Measurements from ENCODE around the gene FAM168B.
"Not testable (repeated sequence)": the region's sequence is repeated elsewhere in the genome, so short reads cannot be mapped to it uniquely, and the experiment has no call there.

FAM168B gene

GRCh38 chr2:131105156-131105949 lies 12.1 kb upstream of the FAM168B start, which contains the start of gene PLEKHB2:
Gene PLEKHB2, plus strand, starts transcription at chr2:131105336. Its CDS starts 15,606 bp downstream, at chr2:131120942.
- DNase-seq (ENCODE audit: insufficient read length, low spot score) = peak; percentile 86
- FAIRE-seq = peak; percentile 97
- TF ChIP-seq POU2F2 (IDR thresholded peaks at IDR 0.05; ENCODE audit: low read depth, low read length) = no peak
- peak; percentile 91 for TF ChIP-seq POLR2A (IDR thresholded peaks at IDR 0.05; ENCODE audit: low read depth, low read length)
- TF ChIP-seq PAX5 (IDR thresholded peaks at IDR 0.05; ENCODE audit: insufficient read depth, low read length, severe bottlenecking) = no peak
- TF ChIP-seq POLR2AphosphoS5 (IDR thresholded peaks at IDR 0.05; ENCODE audit: low read depth, low read length) = peak; percentile 92
- no peak for TF ChIP-seq SPI1 (IDR thresholded peaks at IDR 0.05; ENCODE audit: low read depth, low read length)
- TF ChIP-seq TAF1 (IDR thresholded peaks at IDR 0.05; ENCODE audit: low read depth, low read length) = peak; percentile 81

DNA sequence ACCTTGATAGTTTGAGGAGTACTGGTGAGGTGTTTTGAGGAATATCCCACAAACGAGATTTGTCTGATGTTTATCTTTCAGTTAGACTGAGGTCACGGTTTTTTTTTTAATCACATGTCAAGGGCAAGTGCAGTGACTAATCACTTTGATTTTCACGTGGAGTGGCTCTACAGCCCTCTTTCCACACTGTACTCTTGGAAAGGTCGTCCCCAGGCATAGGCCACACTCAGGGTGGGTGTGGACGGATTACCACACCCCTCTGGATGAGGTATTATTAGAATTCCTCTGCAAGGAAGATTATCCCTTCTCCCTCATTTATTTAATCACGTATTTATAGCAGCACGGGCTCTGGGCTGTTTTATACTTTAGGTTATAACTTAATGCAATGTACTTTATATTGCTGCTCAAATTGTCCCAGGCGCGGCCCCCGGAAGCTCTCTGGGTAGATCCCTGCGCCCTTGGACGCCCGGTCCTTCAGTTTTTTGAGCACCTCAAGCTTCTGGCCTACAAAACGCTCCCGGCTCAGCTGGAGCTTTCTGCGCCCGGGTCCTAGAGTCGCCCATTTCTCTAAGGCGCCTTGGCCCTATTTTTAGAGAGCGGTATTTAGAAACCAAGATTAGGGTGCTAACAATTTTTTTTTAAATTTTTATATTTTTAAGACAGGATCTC lies 11.4 kb upstream of the FAM168B start:
- FAIRE-seq (no peak), DNase-seq (ENCODE audit: insufficient read length, low spot score) (peak; percentile 54)
- TF ChIP-seq POLR2A (IDR thresholded peaks at IDR 0.05; ENCODE audit: low read depth, low read length) = peak; percentile 29; the same call in 1 of the 2 replicates
- no peak for TF ChIP-seq TAF1 (IDR thresholded peaks at IDR 0.05; ENCODE audit: low read depth, low read length)

DNA sequence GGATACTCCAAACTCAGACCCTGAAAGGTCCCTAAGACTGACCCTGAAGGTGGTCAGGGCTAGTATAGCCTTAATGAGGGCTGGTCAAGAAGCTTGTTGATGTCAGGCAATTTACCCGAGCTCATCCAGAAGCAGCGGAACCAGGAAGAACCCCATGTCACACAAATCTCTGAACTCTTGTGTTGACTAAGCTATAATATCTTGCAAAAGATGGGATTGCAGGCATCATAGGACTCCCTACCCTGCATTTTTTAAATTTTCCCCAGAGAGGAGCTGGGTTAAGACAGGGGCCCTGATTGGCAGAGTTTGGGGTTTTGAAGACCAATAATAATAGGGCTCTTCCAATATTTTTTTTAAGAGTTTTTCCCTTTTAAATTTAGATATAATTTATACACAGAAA lies 9.9 kb upstream of the FAM168B start:
- DNase-seq (ENCODE audit: insufficient read length, low spot score) (no peak), FAIRE-seq (no peak)
- no peak for TF ChIP-seq SPI1 (IDR thresholded peaks at IDR 0.05; ENCODE audit: low read depth, low read length)
- no peak for TF ChIP-seq PAX5 (IDR thresholded peaks at IDR 0.05; ENCODE audit: insufficient read depth, low read length, severe bottlenecking)
- TF ChIP-seq TAF1 (IDR thresholded peaks at IDR 0.05; ENCODE audit: low read depth, low read length) = no peak
- TF ChIP-seq POU2F2 (IDR thresholded peaks at IDR 0.05; ENCODE audit: low read depth, low read length) = no peak

DNA sequence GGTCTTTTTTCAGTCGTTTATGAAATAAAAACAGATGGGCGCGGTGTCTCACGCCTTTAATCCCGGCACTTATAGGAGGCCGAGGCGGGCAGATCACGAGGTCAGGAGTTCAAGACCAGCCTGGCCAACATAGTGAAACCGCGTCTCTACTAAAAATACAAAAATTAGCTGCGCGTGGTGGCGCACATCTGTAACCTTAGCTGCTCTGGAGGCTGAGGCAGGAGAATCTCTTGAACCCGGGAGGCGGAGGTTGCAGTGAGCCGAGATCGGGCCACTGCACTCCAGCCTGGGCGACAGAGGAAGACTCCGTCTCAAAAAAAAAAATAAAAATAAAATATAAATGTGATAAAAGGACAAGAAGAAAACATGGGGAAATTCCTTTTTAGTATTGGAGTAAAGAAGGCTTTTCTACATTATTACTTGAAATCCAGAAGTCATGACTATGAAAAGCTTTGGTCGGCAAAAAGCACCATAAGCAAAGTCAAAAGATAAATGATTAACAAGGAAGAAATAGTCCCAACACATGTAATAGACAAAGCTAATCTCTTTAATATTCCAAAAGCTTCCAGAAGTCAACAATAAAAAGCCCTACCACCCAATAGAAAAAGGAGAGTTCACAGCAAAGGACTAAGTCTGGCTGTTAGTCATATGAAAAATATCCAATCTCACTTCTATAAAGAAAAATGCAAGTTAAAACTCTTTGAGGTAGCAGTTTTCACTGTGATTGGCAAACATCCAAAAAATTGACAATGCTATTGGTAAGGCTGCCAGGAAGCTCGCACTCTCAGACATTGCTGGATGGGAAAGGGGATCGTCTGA lies 1.4 kb upstream of the FAM168B start:
- DNase-seq (ENCODE audit: insufficient read length, low spot score) = no peak
- TF ChIP-seq POLR2AphosphoS5 (IDR thresholded peaks at IDR 0.05; ENCODE audit: low read depth, low read length) (no peak), POU2F2 (IDR thresholded peaks at IDR 0.05; ENCODE audit: low read depth, low read length) (no peak), PAX5 (IDR thresholded peaks at IDR 0.05; ENCODE audit: insufficient read depth, low read length, severe bottlenecking) (no peak), SPI1 (IDR thresholded peaks at IDR 0.05; ENCODE audit: low read depth, low read length) (no peak), POLR2A (IDR thresholded peaks at IDR 0.05; ENCODE audit: low read depth, low read length) (no peak), TAF1 (IDR thresholded peaks at IDR 0.05; ENCODE audit: low read depth, low read length) (no peak)
- FAIRE-seq = peak; percentile 16

- no peak for FAIRE-seq
- TF ChIP-seq POLR2AphosphoS5 (IDR thresholded peaks at IDR 0.05; ENCODE audit: low read depth, low read length) = no peak
- TF ChIP-seq POLR2A (IDR thresholded peaks at IDR 0.05; ENCODE audit: low read depth, low read length) = 0 out of 2 replicates have a peak, but pooled peaks have one; percentile 8
- peak; percentile 46 for DNase-seq (ENCODE audit: insufficient read length, low spot score)
Measured at GRCh38 chr2:131093696-131094462, 619 bp upstream of the FAM168B start.

GRCh38 chr2:131092458-131093005 lies 728 bp downstream of the FAM168B start:
- DNase-seq (ENCODE audit: insufficient read length, low spot score) = no peak
- no peak for TF ChIP-seq TAF1 (IDR thresholded peaks at IDR 0.05; ENCODE audit: low read depth, low read length)
- no peak for TF ChIP-seq SPI1 (IDR thresholded peaks at IDR 0.05; ENCODE audit: low read depth, low read length)
- no peak for TF ChIP-seq POU2F2 (IDR thresholded peaks at IDR 0.05; ENCODE audit: low read depth, low read length)
- TF ChIP-seq POLR2AphosphoS5 (IDR thresholded peaks at IDR 0.05; ENCODE audit: low read depth, low read length) = no peak
- no peak for TF ChIP-seq POLR2A (IDR thresholded peaks at IDR 0.05; ENCODE audit: low read depth, low read length)
- no peak for TF ChIP-seq PAX5 (IDR thresholded peaks at IDR 0.05; ENCODE audit: insufficient read depth, low read length, severe bottlenecking)
- FAIRE-seq = peak; percentile 5

GRCh38 chr2:131085646-131086045 lies 7.6 kb downstream of the FAM168B start:
- TF ChIP-seq PAX5 (IDR thresholded peaks at IDR 0.05; ENCODE audit: insufficient read depth, low read length, severe bottlenecking) (no peak), POU2F2 (IDR thresholded peaks at IDR 0.05; ENCODE audit: low read depth, low read length) (no peak), TAF1 (IDR thresholded peaks at IDR 0.05; ENCODE audit: low read depth, low read length) (no peak), POLR2AphosphoS5 (IDR thresholded peaks at IDR 0.05; ENCODE audit: low read depth, low read length) (no peak), SPI1 (IDR thresholded peaks at IDR 0.05; ENCODE audit: low read depth, low read length) (no peak), POLR2A (IDR thresholded peaks at IDR 0.05; ENCODE audit: low read depth, low read length) (no peak)
- DNase-seq (ENCODE audit: insufficient read length, low spot score) (no peak), FAIRE-seq (no peak)

DNA sequence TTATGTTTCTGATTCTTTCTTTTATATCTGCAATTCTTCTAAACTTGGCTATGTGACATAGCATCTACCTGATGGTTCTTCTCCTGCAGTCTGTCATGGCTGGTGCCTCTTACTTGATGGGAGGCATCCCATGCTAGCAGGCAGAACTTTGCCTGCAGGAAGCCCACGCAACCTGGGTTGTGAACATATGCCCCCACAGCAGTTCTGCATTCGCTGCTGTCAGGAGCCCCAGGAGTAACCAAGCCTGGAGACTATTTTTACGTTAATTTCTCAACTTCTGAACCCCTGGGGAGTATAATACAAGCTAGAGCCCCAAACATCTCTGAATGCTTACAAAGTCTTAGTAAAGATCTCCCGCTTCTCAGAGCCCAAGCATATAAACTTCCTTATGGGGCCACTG lies 12.1 kb downstream of the FAM168B start:
- DNase-seq (ENCODE audit: insufficient read length, low spot score) = no peak
- FAIRE-seq = no peak
- TF ChIP-seq POU2F2 (IDR thresholded peaks at IDR 0.05; ENCODE audit: low read depth, low read length) (no peak), POLR2A (IDR thresholded peaks at IDR 0.05; ENCODE audit: low read depth, low read length) (no peak), POLR2AphosphoS5 (IDR thresholded peaks at IDR 0.05; ENCODE audit: low read depth, low read length) (no peak), TAF1 (IDR thresholded peaks at IDR 0.05; ENCODE audit: low read depth, low read length) (no peak), SPI1 (IDR thresholded peaks at IDR 0.05; ENCODE audit: low read depth, low read length) (no peak), PAX5 (IDR thresholded peaks at IDR 0.05; ENCODE audit: insufficient read depth, low read length, severe bottlenecking) (no peak)

GRCh38 chr2:131079931-131080330 lies 13.3 kb downstream of the FAM168B start:
- FAIRE-seq; DNase-seq (ENCODE audit: insufficient read length, low spot score): not testable (repeated sequence)
